ACHN (cell line): ENCODE data around the gene TP53TG3.
"Not testable (repeated sequence)": the region's sequence is repeated elsewhere in the genome, so short reads cannot be mapped to it uniquely, and the experiment has no call there.

Experiments
- DNase-seq: peaks from one replicate; pipeline ENCODE4 v3.0.0-alpha.2; 2015
- in situ Hi-C: cut with HindIII; loops from 2 replicates; pipeline ENCODE4 v1.10.0; 2017; ENCODE audit warnings: low sequenced_read_pairs, low pct_ligation_motif_present, low pct_unique_long_range_greater_than_20kb

The TP53TG3 gene

GRCh38 chr16:32676065-32676464, at the start of gene TP53TG3:
TSS of gene TP53TG3 (minus strand) at chr16:32676165. CDS start at chr16:32676097, 68 bp downstream.
- in situ Hi-C loops, DNase-seq: not testable (repeated sequence)

- in situ Hi-C loops, DNase-seq: not testable (repeated sequence)
Measured at GRCh38 chr16:32650876-32651275, 25.1 kb downstream of the TP53TG3 start.

GRCh38 chr16:32647562-32647961, 28.4 kb downstream of the TP53TG3 start:
- in situ Hi-C loops, DNase-seq: not testable (repeated sequence)

- DNase-seq, in situ Hi-C loops: not testable (repeated sequence)
Measured at GRCh38 chr16:32646780-32647179, 29.2 kb downstream of the TP53TG3 start.

- in situ Hi-C loops, DNase-seq: not testable (repeated sequence)
Measured at GRCh38 chr16:32646177-32646576, 29.8 kb downstream of the TP53TG3 start.

- in situ Hi-C loops, DNase-seq: not testable (repeated sequence)
Measured at GRCh38 chr16:32645278-32645908, 30.6 kb downstream of the TP53TG3 start.

- in situ Hi-C loops, DNase-seq: not testable (repeated sequence)
Measured at GRCh38 chr16:32644715-32645114, 31.2 kb downstream of the TP53TG3 start.

- in situ Hi-C loops, result not testable (repeated sequence)
Measured at GRCh38 chr16:32637614-32638013, 38.4 kb downstream of the TP53TG3 start.

GRCh38 chr16:32632096-32632495, 43.9 kb downstream of the TP53TG3 start:
- in situ Hi-C loops, result not testable (repeated sequence)

More at GRCh38 chr16:32637614-32638013, 38.4 kb downstream of the TP53TG3 start:
- DNase-seq, result not testable (repeated sequence)

More at GRCh38 chr16:32632096-32632495, 43.9 kb downstream of the TP53TG3 start:
- DNase-seq, result not testable (repeated sequence)
